H1 (cell line): Measurements from ENCODE around the gene TMUB1. TPM values are rescaled to one million over a fixed set of nuclear protein-coding genes. Genes with fewer than 3 reads are reported as not detected.

ENCODE experiments used
- CBX8 ChIP-seq: fragments of 300-800, 300-1000 bp; sonication (generic); IDR thresholded peaks from 2 replicates; pipeline ENCODE4 v1.7.1; 2016; ENCODE audit warnings: low read depth, low read length, borderline replicate concordance
- CREB1 ChIP-seq: IDR thresholded peaks from 2 replicates; pipeline ENCODE4 v1.6.1; 2012; ENCODE audit warnings: inconsistent platforms
- SIN3A ChIP-seq, 2 experiments: IDR thresholded peaks in 1 of 2; conservative IDR thresholded peaks in 1 of 2; 2 replicates each; pipeline ENCODE4 v1.6.1; 2011 to 2012; ENCODE audit warnings: low read length in 2 of 2, improper control_type of control experiment in 1 of 2, low read depth in 1 of 2, mild to moderate bottlenecking in 1 of 2
- polyA plus RNA-seq, 7 experiments: library from polyadenylated mRNA; depleted of rRNA in 3 of 7; stranded (reverse) in 5 of 7; unstranded in 2 of 7; fragments of >200 nt in 5 of 7; fragments of 200-250 nt in 2 of 7; gene quantifications; 1 replicate in 5 of 7; 2 replicates in 1 of 7; 4 replicates in 1 of 7; pipeline versions ENCODE4 v1.2.1 to v1.2.3, GENCODE V29; 2011 to 2013; ENCODE audit warnings: missing spikeins in 2 of 7, mixed read lengths in 2 of 7
- total RNA-seq: library from RNA; stranded (reverse); fragmentation: NEBNext Ultra II Directional; extraction: Animal tissue kit (Norgen Biotek cat#: 25700); gene quantifications from 2 replicates; pipeline ENCODE4 v1.2.1, GENCODE V29; 2021
- TF ChIP-seq, protein P1 (sequence below): IDR thresholded peaks from 2 replicates; pipeline ENCODE4 v1.6.1; 2012; ENCODE audit warnings: inconsistent platforms

The TMUB1 gene
- total and polyA plus RNA-seq, 2 of the 8 experiments (the other 6 are each of a cell fraction or from before 2014, with no cell fraction given): 41.4 to 56.2 TPM

DNA sequence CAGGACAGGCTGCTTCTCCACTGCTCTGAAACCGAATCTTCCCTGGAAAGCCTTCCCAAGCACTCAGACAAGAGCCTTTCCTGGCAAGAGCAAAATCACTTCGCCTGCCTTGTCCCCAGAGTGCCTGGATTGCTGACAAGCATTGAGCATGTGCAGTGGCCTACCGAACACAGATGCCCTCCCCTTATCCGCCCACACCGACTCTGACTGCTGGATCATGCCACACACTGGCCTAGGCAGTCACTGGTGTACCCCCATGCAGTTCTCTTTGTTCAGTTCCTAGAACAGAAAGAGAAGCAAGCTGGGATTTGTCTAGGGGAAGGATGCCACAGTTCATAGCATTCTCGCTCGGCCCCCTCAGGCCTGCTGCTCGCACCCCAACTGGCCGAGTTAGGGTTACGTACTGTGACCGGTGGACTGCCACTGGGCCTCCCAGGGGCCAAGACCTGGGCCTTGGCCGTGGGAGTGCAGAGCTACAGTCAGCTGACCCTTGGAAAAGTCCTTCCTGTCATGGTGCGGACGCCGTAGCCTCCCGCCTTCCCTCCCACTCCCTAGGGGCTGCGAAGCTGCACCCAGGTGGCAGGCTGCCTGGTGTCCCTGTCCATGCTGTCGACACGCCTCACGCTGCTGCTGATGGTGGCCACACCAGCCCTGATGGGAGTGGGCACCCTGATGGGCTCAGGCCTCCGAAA, 48.1 kb downstream of the TMUB1 start (continued):
- TF ChIP-seq, protein P1, sequence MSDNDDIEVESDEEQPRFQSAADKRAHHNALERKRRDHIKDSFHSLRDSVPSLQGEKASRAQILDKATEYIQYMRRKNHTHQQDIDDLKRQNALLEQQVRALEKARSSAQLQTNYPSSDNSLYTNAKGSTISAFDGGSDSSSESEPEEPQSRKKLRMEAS: no peak
- TF ChIP-seq CBX8: no peak
- no peak for TF ChIP-seq SIN3A (conservative IDR thresholded peaks at IDR 0.05 in 1 of 2, IDR thresholded peaks at IDR 0.05 in 1 of 2; ENCODE audit: low read depth in 1 of 2, low read length in 2 of 2)
- TF ChIP-seq CREB1: no peak
